H9 (cell line): ENCODE data around the gene STK10. TPM values are rescaled to one million over a fixed set of nuclear protein-coding genes. Genes with fewer than 3 reads are reported as not detected.

Experiments used
- DNase-seq: peaks from one replicate; pipeline ENCODE4 v3.0.0-alpha.2; 2017
- H2AFZ ChIP-seq: one replicate; pipeline ENCODE4 v1.6.1; 2013; ENCODE audit warnings: mild to moderate bottlenecking, low read length, control low read depth, moderate library complexity
- H2AK5ac ChIP-seq: 2 replicates; pipeline ENCODE4 v1.6.1; 2013; ENCODE audit warnings: low read length, control low read depth, mixed read lengths; ENCODE audit not compliant: insufficient read length
- H2BK120ac ChIP-seq: one replicate; pipeline ENCODE4 v1.6.1; 2013; ENCODE audit warnings: low read depth, mild to moderate bottlenecking, low read length, control low read depth, inconsistent platforms; ENCODE audit not compliant: poor library complexity, severe bottlenecking
- H2BK12ac ChIP-seq: 2 replicates; pipeline ENCODE4 v1.6.1; 2013; ENCODE audit warnings: low read length, control low read depth, mixed read lengths, low read depth; ENCODE audit not compliant: insufficient read length
- H2BK15ac ChIP-seq: 2 replicates; pipeline ENCODE4 v1.6.1; 2013; ENCODE audit warnings: low read depth, low read length, control low read depth
- H2BK20ac ChIP-seq: one replicate; pipeline ENCODE4 v1.6.1; 2013; ENCODE audit warnings: low read depth, mild to moderate bottlenecking, low read length, control low read depth, inconsistent platforms; ENCODE audit not compliant: poor library complexity, severe bottlenecking
- H2BK5ac ChIP-seq: 2 replicates; pipeline ENCODE4 v1.6.1; 2013; ENCODE audit warnings: low read length, control low read depth, mixed read lengths; ENCODE audit not compliant: insufficient read length
- H3K14ac ChIP-seq: 2 replicates; pipeline ENCODE4 v1.6.1; 2013; ENCODE audit warnings: low read length, control low read depth; ENCODE audit not compliant: insufficient read depth
- H3K18ac ChIP-seq: 2 replicates; pipeline ENCODE4 v1.6.1; 2013; ENCODE audit warnings: low read depth, mild to moderate bottlenecking, mixed read lengths, low read length, control low read depth; ENCODE audit not compliant: insufficient read length
- H3K23ac ChIP-seq: 2 replicates; pipeline ENCODE4 v1.6.1; 2013; ENCODE audit warnings: low read length, control low read depth, mixed read lengths, low read depth; ENCODE audit not compliant: insufficient read length
- H3K23me2 ChIP-seq: 2 replicates; pipeline ENCODE4 v1.6.1; 2013; ENCODE audit warnings: low read depth, mild to moderate bottlenecking, mixed read lengths, low read length, control low read depth; ENCODE audit not compliant: insufficient read length, poor library complexity, severe bottlenecking
- H3K27ac ChIP-seq: 2 replicates; pipeline ENCODE4 v1.5.1; 2013; ENCODE audit warnings: low read length, control low read depth, mixed read lengths, low read depth; ENCODE audit not compliant: insufficient read length
- H3K27me3 ChIP-seq: 2 replicates; pipeline ENCODE4 v1.6.1; 2013; ENCODE audit warnings: low read length, control low read depth, inconsistent platforms; ENCODE audit not compliant: insufficient read depth
- H3K4ac ChIP-seq: 2 replicates; pipeline ENCODE4 v1.6.1; 2013; ENCODE audit warnings: low read depth, mild to moderate bottlenecking, control low read depth, inconsistent platforms, low read length, moderate library complexity
- H3K4me1 ChIP-seq: 2 replicates; pipeline ENCODE4 v1.6.1; 2013; ENCODE audit warnings: low read length, control low read depth, inconsistent platforms; ENCODE audit not compliant: insufficient read depth
- H3K4me2 ChIP-seq: 2 replicates; pipeline ENCODE4 v1.6.1; 2013; ENCODE audit warnings: low read length, control low read depth, mixed read lengths; ENCODE audit not compliant: insufficient read length, insufficient read depth
- H3K56ac ChIP-seq: 2 replicates; pipeline ENCODE4 v1.6.1; 2013; ENCODE audit warnings: low read depth, mild to moderate bottlenecking, mixed read lengths, low read length, control low read depth; ENCODE audit not compliant: insufficient read length
- H3K79me1 ChIP-seq: 2 replicates; pipeline ENCODE4 v1.6.1; 2013; ENCODE audit warnings: low read depth, mild to moderate bottlenecking, moderate library complexity, low read length, control low read depth, inconsistent platforms; ENCODE audit not compliant: insufficient read depth, poor library complexity, severe bottlenecking
- H3K79me2 ChIP-seq: 2 replicates; pipeline ENCODE4 v1.6.1; 2013; ENCODE audit warnings: low read length, control low read depth, inconsistent platforms; ENCODE audit not compliant: insufficient read depth
- H3K9ac ChIP-seq: 2 replicates; pipeline ENCODE4 v1.6.1; 2013; ENCODE audit warnings: low read length, control low read depth, mixed read lengths; ENCODE audit not compliant: insufficient read length; ENCODE audit errors: extremely low read depth
- H3K9me3 ChIP-seq: one replicate; pipeline ENCODE4 v1.6.1; 2013; ENCODE audit warnings: low read depth, low read length, inconsistent platforms; ENCODE audit not compliant: control insufficient read depth
- H3T11ph ChIP-seq: one replicate; pipeline ENCODE4 v1.6.1; 2013; ENCODE audit warnings: mild to moderate bottlenecking, low read length, control low read depth, inconsistent platforms
- H4K20me1 ChIP-seq: one replicate; pipeline ENCODE4 v1.6.1; 2013; ENCODE audit not compliant: control insufficient read depth, insufficient read length, insufficient read depth
- H4K5ac ChIP-seq: 2 replicates; pipeline ENCODE4 v1.6.1; 2013; ENCODE audit warnings: low read depth, mild to moderate bottlenecking, mixed read lengths, low read length, control low read depth; ENCODE audit not compliant: insufficient read length
- H4K8ac ChIP-seq: replicated peaks from 2 replicates; pipeline ENCODE4 v1.6.1; 2013; ENCODE audit warnings: low read length, control low read depth, mixed read lengths, low read depth; ENCODE audit not compliant: insufficient read length
- H4K91ac ChIP-seq: 2 replicates; pipeline ENCODE4 v1.6.1; 2013; ENCODE audit warnings: low read depth, mild to moderate bottlenecking, moderate library complexity, mixed read lengths, low read length, control low read depth; ENCODE audit not compliant: insufficient read length
- H3K27ac Mint-ChIP-seq, 3 experiments: 2 replicates in 2 of 3; 3 replicates in 1 of 3; pipeline ENCODE4 v1.8.0; 2020 to 2021; ENCODE audit warnings: mixed read lengths in 3 of 3, mild to moderate bottlenecking in 1 of 3, moderate library complexity in 1 of 3
- H3K27me3 Mint-ChIP-seq: 2 replicates; pipeline ENCODE4 v1.8.0; 2021; ENCODE audit warnings: low read depth, mild to moderate bottlenecking, moderate library complexity, mixed read lengths
- H3K36me3 Mint-ChIP-seq, 3 experiments: 2 replicates in 2 of 3; 3 replicates in 1 of 3; pipeline ENCODE4 v1.8.0; 2020 to 2021; ENCODE audit warnings: low read depth in 3 of 3, mixed read lengths in 3 of 3; ENCODE audit not compliant: insufficient read depth in 1 of 3
- H3K4me1 Mint-ChIP-seq, 2 experiments: 2 replicates each; pipeline ENCODE4 v1.8.0; 2020; ENCODE audit warnings: mixed read lengths in 2 of 2
- H3K4me3 Mint-ChIP-seq, 2 experiments: 2 replicates in 1 of 2; 3 replicates in 1 of 2; pipeline ENCODE4 v1.8.0; 2020 to 2021; ENCODE audit warnings: mild to moderate bottlenecking in 2 of 2, mixed read lengths in 2 of 2, moderate library complexity in 1 of 2
- H3K9me3 Mint-ChIP-seq, 2 experiments: 2 replicates in 1 of 2; 3 replicates in 1 of 2; pipeline ENCODE4 v1.8.0; 2020; ENCODE audit warnings: mild to moderate bottlenecking in 2 of 2, mixed read lengths in 2 of 2, moderate library complexity in 1 of 2
- WGBS: extraction: QIAGEN DNeasy Blood & Tissue Kit; methylation state at CpG from one replicate; pipeline ENCODE4 v1.1.7; 2013; ENCODE audit warnings: missing lambda C conversion rate, low lambda C conversion rate, mixed read lengths; ENCODE audit not compliant: insufficient read length; ENCODE audit errors: extremely low coverage; 5-methylcytosine and 5-hydroxymethylcytosine counted together
- total RNA-seq: library from RNA; stranded (reverse); gene quantifications from 2 replicates; pipeline ENCODE4 v1.2.1, GENCODE V29; 2021
- TF ChIP-seq, protein P1 (sequence below): fragments of 200-600 bp; sonication (generic); conservative IDR thresholded peaks from 3 replicates; pipeline ENCODE4 v1.8.0; 2021; ENCODE audit warnings: antibody characterized with exemption, mild to moderate bottlenecking

STK10 gene
- total RNA-seq, 1 experiment from 2014 or later: 14.6 TPM

DNA sequence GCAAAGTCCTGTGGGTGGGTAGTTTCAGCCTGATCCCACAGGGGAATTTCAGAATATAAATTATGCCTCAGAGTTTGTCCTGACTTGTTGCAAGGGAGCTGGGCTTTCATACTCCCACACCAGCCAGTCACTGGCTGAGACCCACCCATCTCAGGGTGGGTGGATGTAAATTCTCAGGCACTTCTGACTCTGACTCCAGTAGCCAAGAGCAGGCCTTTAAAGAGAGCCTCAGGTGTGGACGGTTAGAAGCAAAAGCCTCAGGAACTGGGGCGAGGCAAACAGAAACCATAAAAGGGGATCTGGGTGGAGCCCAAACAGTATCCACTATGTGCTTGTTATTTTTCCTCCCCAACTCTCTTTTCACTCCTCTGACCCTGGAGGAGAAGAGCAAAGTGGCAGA lies 153.0 kb downstream of the STK10 start:
- Histone ChIP-seq H2AFZ (no peak overlapping the region), H3K4me2 (no peak overlapping the region)
- no CpG with 5 or more reads among the region's 2 CpGs for WGBS

More for the DNA sequence above, 153.0 kb downstream of the STK10 start:
- no peak for DNase-seq
- Histone ChIP-seq H2AK5ac (no peak overlapping the region), H3K56ac (no peak overlapping the region), H3K79me1 (no peaks in the 10 kb centered on the region), H3K4ac (no peak overlapping the region), H4K5ac (no peak overlapping the region), H2BK120ac (no peak overlapping the region), H3K14ac (no peak overlapping the region), H2BK15ac (no peak overlapping the region), H2BK20ac (no peak overlapping the region), H2BK12ac (no peak overlapping the region), H4K8ac (no peak overlapping the region), H3K23me2 (no peaks in the 10 kb centered on the region), H3K9ac (no peak overlapping the region), H3T11ph (no peak overlapping the region), H4K91ac (no peak overlapping the region), H2BK5ac (no peak overlapping the region), H3K23ac (no peak overlapping the region), H3K4me1 (peaks cover 2% of the 10 kb centered on the region; the same call in 1 of the 2 replicates), H3K27me3 (no peaks in the 10 kb centered on the region), H3K27ac (no peak overlapping the region), H3K9me3 (no peaks in the 10 kb centered on the region), H3K79me2 (no peaks in the 10 kb centered on the region), H4K20me1 (no peaks in the 10 kb centered on the region), H3K18ac (no peak overlapping the region)
- H3K4me3 Mint-ChIP-seq: no peak overlapping the region
- H3K27ac Mint-ChIP-seq: no peak overlapping the region; a peak in 1 of 7 replicates
- H3K9me3 Mint-ChIP-seq: peaks cover 28 to 30% of the 10 kb centered on the region in 2 experiments
- peaks cover 12 to 14% of the 10 kb centered on the region in 2 experiments for H3K4me1 Mint-ChIP-seq
- peaks cover 5% of the 10 kb centered on the region for H3K27me3 Mint-ChIP-seq
- TF ChIP-seq, protein P1, sequence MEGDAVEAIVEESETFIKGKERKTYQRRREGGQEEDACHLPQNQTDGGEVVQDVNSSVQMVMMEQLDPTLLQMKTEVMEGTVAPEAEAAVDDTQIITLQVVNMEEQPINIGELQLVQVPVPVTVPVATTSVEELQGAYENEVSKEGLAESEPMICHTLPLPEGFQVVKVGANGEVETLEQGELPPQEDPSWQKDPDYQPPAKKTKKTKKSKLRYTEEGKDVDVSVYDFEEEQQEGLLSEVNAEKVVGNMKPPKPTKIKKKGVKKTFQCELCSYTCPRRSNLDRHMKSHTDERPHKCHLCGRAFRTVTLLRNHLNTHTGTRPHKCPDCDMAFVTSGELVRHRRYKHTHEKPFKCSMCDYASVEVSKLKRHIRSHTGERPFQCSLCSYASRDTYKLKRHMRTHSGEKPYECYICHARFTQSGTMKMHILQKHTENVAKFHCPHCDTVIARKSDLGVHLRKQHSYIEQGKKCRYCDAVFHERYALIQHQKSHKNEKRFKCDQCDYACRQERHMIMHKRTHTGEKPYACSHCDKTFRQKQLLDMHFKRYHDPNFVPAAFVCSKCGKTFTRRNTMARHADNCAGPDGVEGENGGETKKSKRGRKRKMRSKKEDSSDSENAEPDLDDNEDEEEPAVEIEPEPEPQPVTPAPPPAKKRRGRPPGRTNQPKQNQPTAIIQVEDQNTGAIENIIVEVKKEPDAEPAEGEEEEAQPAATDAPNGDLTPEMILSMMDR: no peak
- H3K36me3 Mint-ChIP-seq: peaks cover 13 to 33% (median 18%) of the 10 kb centered on the region in 3 experiments
